ENCODE data around the gene STAT4. TPM values are rescaled to one million over a fixed set of nuclear protein-coding genes. Genes with fewer than 3 reads are reported as not detected.

The STAT4 gene
- total RNA-seq, 4 donors from 2014 or later, result 0.34 to 2.7 (median 0.81) TPM; not detected in 1

DNA sequence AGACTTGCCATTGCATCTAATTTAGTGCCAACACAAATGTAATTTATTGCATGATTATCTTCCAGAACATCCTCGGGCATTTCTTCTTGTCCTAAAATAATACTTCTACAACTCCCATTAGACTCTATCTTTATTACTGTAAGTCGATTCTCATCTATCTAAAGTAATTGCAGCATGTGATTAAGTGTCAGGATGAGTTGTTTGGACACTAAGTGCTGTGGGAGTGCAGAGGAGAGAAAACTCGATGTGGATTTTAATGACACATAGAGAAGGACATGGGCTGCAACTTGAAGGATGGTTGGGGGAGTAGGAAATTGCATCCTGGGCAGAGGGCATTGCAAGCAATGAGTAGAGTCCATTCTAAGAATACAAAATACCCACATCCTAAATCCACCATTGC lies 33.5 kb downstream of the STAT4 start:
- WGBS, result 30% methylated on average over 3 of the region's 3 CpGs
- no peak for TF ChIP-seq POLR2AphosphoS5 (IDR thresholded peaks at IDR 0.05)
- TF ChIP-seq EP300 (IDR thresholded peaks at IDR 0.05), result no peak
- TF ChIP-seq POLR2A (IDR thresholded peaks at IDR 0.05), result no peak
- TF ChIP-seq, protein P1, sequence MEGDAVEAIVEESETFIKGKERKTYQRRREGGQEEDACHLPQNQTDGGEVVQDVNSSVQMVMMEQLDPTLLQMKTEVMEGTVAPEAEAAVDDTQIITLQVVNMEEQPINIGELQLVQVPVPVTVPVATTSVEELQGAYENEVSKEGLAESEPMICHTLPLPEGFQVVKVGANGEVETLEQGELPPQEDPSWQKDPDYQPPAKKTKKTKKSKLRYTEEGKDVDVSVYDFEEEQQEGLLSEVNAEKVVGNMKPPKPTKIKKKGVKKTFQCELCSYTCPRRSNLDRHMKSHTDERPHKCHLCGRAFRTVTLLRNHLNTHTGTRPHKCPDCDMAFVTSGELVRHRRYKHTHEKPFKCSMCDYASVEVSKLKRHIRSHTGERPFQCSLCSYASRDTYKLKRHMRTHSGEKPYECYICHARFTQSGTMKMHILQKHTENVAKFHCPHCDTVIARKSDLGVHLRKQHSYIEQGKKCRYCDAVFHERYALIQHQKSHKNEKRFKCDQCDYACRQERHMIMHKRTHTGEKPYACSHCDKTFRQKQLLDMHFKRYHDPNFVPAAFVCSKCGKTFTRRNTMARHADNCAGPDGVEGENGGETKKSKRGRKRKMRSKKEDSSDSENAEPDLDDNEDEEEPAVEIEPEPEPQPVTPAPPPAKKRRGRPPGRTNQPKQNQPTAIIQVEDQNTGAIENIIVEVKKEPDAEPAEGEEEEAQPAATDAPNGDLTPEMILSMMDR (IDR thresholded peaks at IDR 0.05), result no peak
- H3K27ac ChIP-seq, result no peak overlapping the region
- DNase-seq (ENCODE audit: low spot score in 2 of 2), result no peak
- no peaks in the 10 kb centered on the region for H3K9me3 ChIP-seq
- no peak overlapping the region for H3K4me3 ChIP-seq
- H3K4me1 ChIP-seq, result no peaks in the 10 kb centered on the region
- no peaks in the 10 kb centered on the region for H3K36me3 ChIP-seq
- no peaks in the 10 kb centered on the region for H3K27me3 ChIP-seq

DNA sequence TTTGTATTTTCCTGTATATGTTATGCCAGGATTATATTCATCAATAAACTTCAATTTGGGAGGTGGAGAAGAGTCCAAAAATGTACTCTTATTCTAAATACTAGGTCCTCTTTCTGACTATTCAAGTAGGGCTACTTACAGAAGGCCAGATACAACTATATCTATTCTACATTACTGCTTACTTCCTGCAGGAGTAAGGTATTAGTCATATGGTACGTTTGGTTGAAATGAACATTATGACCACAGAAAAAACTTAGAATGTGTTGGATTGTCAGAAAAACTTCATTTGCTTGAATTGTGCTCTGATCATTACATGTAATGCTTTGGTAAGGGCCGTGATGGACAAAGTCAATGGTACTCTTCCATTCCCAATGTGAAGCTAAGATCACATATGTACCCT lies 35.0 kb downstream of the STAT4 start:
- 71% methylated on average over 2 of the region's 2 CpGs for WGBS
- no peak for DNase-seq (ENCODE audit: low spot score in 2 of 2)
- Histone ChIP-seq H3K27ac (no peak overlapping the region), H3K4me1 (no peaks in the 10 kb centered on the region), H3K27me3 (no peaks in the 10 kb centered on the region), H3K9me3 (no peaks in the 10 kb centered on the region), H3K36me3 (no peaks in the 10 kb centered on the region), H3K4me3 (no peak overlapping the region)
- TF ChIP-seq EP300 (IDR thresholded peaks at IDR 0.05) (no peak), POLR2AphosphoS5 (IDR thresholded peaks at IDR 0.05) (no peak), POLR2A (IDR thresholded peaks at IDR 0.05) (no peak)
- TF ChIP-seq, protein P1 (IDR thresholded peaks at IDR 0.05), result no peak

DNA sequence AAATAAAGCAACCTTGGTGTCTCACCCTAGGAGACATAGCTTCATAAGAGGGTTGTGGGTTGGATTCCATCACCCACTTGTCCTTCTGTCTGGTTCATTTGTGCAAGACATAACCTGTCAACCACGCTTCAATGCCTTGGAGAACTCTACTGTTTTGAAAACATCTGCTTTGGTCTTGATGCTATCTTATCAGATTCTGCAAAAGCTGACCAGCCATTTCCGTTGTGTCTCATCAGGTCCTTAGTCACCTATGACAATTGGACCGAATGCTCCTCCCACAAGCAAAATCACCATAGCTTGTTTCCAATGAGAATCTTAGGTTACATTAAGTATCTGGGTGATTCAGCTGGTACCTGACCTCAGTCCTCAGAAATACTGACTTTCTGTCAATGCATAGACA lies 35.4 kb downstream of the STAT4 start:
- H3K27ac ChIP-seq, result no peak overlapping the region
- no peaks in the 10 kb centered on the region for H3K9me3 ChIP-seq
- H3K4me3 ChIP-seq, result no peak overlapping the region
- H3K27me3 ChIP-seq, result no peaks in the 10 kb centered on the region
- DNase-seq (ENCODE audit: low spot score in 2 of 2), result no peak
- TF ChIP-seq POLR2AphosphoS5 (IDR thresholded peaks at IDR 0.05) (no peak), EP300 (IDR thresholded peaks at IDR 0.05) (no peak), POLR2A (IDR thresholded peaks at IDR 0.05) (no peak)
- TF ChIP-seq, protein P1 (IDR thresholded peaks at IDR 0.05), result no peak
- WGBS, result 72% methylated on average over 3 of the region's 3 CpGs
- no peaks in the 10 kb centered on the region for H3K4me1 ChIP-seq
- no peaks in the 10 kb centered on the region for H3K36me3 ChIP-seq

DNA sequence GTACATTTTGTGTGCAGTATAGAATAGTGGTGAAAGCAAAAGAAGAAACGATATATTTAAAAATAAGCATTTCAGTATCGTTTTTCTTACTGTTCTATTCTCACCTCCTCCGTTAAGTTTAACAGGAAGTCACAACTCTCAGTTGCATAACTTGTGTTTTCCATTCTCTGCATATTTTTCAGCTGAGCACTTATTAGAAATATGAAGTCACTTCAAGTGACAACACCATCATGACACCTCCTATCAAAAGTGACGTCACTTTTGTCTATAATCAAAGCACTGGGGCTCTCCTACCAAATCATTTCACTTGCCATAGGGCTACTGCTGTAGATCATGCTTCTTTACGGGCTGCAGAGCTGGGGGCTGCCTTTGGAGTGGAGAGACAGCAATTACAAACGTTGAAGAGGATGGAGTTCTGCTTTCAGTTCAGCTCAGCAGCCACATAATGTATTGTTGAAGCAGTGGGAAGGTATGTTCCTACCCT lies 36.3 kb downstream of the STAT4 start:
- Histone ChIP-seq H3K9me3 (no peaks in the 10 kb centered on the region), H3K4me1 (no peaks in the 10 kb centered on the region), H3K36me3 (no peaks in the 10 kb centered on the region), H3K4me3 (no peak overlapping the region), H3K27ac (no peak overlapping the region), H3K27me3 (no peaks in the 10 kb centered on the region)
- TF ChIP-seq, protein P1 (IDR thresholded peaks at IDR 0.05), result no peak
- TF ChIP-seq EP300 (IDR thresholded peaks at IDR 0.05) (no peak), POLR2AphosphoS5 (IDR thresholded peaks at IDR 0.05) (no peak), POLR2A (IDR thresholded peaks at IDR 0.05) (no peak)
- no peak for DNase-seq (ENCODE audit: low spot score in 2 of 2)
- WGBS, result 42% methylated on average over 6 of the region's 6 CpGs

DNA sequence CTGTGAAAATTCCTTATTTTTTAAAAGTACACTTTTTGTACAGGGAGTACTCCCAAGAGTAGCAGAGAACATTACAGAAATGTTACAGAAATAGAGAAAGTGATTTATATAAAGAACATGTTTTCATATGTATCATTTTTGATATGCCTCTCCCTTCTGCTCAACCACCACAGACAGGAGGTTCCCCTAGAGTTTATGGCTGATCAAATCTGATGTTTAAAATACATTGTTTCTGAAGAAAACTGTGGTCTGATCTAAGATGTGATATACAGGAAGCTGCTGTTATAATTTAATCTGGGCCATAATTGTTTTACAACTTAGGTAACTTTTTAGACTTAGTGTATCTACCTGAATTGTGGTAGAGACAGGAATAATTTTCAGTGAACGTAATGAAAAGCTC lies 37.0 kb downstream of the STAT4 start:
- Histone ChIP-seq H3K4me1 (no peaks in the 10 kb centered on the region), H3K9me3 (no peaks in the 10 kb centered on the region), H3K27ac (no peak overlapping the region), H3K36me3 (no peaks in the 10 kb centered on the region), H3K27me3 (no peaks in the 10 kb centered on the region), H3K4me3 (no peak overlapping the region)
- no peak for DNase-seq (ENCODE audit: low spot score in 2 of 2)
- WGBS, result 65% methylated on average over 1 of the region's 1 CpG
- TF ChIP-seq EP300 (IDR thresholded peaks at IDR 0.05), result no peak
- no peak for TF ChIP-seq POLR2A (IDR thresholded peaks at IDR 0.05)
- TF ChIP-seq, protein P1 (IDR thresholded peaks at IDR 0.05), result no peak
- no peak for TF ChIP-seq POLR2AphosphoS5 (IDR thresholded peaks at IDR 0.05)
